HG03571 (cell line): ENCODE measurements around the gene MIDN.

ENCODE experiments used
- ATAC-seq: cut with Tn5 transposase; IDR thresholded peaks from one replicate; pipeline ENCODE4 v1.9.1; 2021; ENCODE audit not compliant: unreplicated experiment

The MIDN gene

DNA sequence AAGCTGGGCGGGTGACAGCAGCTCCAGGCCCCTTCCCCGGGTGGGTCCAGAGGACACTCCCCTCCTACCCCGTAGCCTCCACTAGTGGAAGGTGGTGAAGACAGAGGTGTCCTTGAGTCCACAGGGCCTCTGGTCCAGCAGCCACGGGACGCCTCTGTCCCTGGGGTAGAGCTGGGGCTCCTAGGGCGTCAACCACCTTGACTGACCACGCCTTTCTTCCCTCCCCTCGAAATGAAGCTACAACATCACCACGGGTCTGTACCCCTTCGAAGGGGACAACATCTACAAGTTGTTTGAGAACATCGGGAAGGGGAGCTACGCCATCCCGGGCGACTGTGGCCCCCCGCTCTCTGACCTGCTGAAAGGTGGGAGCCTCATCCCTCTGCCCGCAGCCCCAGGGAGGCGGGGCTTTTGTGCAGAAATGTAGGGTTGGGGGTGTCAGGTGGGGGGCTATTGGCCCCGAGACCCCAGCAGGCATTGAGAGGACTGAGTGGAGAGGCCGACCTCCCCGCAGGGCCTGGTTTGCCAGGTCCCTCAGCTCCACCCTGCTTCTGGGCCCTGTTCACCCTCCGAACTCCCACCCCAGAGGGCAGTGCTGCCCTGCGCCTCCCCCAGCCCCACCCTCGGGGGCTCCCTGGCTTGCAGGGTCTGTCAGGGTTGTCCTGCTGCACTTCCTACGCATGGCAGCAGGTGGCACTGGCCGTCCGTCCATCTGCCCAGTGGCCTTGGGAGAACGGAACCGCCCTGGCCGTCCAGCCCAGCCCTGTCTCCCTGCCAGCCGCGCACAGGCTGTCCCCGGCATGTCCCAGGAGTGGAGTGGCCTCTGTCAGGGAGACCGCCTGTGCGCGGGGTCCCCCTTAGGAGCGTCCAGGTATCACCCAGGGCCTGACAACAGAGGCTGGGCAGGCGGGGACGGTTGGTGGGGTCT is 27.1 kb upstream of the MIDN start:
- ATAC-seq = no peak

DNA sequence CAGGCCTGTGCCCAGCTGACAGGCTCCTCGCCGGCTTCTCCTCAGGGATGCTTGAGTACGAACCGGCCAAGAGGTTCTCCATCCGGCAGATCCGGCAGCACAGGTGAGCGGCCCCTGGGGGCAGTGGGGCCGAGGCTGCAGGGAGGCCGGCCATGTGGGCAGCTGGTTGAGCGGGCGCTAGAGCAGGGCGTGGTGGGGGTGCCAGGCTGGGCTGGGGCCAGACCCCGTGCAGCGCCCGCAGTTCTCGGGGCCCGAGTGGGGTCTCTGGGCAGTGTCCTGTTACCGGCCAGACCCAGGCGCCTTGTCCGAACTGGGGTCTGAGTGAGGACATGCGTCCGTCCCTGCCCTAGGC is 26.5 kb upstream of the MIDN start:
- no peak for ATAC-seq

- no peak for ATAC-seq
Measured at GRCh38 chr19:1222394-1222793, 26.0 kb upstream of the MIDN start.

DNA sequence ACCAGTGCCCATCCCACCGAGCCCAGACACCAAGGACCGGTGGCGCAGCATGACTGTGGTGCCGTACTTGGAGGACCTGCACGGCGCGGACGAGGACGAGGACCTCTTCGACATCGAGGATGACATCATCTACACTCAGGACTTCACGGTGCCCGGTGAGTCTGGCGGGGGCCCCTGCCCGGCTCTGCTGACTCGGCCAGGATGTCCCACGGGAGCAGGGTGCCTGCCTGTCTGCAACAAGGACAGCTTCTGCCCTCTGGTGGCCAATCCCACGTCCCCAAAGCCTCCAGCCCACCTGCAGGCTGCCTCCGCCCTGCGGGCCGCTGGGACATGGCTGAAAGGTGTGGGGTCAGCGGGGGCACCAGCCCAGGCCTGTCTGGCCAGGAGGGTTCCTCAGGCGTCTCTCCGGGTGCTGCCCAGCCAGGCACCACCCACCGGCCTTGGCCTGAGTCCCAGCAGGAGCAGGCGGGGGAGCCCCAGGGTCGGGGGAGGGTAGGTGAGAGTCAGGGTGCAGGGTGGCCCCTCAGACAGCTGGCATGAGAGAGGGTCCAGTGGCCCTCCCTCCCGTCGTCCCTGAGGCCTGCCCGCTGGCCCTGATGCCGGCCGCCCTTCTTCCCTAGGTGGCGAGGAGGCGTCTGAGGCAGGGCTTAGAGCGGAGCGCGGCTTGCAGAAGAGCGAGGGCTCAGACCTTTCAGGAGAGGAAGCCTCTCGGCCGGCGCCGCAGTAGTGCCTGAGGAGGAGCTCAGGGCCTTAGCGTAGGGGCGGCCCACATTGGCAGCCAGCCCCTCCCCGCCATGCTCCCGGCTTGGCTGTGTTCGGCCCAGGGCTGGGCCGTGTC is 25.1 kb upstream of the MIDN start:
- no peak for ATAC-seq

DNA sequence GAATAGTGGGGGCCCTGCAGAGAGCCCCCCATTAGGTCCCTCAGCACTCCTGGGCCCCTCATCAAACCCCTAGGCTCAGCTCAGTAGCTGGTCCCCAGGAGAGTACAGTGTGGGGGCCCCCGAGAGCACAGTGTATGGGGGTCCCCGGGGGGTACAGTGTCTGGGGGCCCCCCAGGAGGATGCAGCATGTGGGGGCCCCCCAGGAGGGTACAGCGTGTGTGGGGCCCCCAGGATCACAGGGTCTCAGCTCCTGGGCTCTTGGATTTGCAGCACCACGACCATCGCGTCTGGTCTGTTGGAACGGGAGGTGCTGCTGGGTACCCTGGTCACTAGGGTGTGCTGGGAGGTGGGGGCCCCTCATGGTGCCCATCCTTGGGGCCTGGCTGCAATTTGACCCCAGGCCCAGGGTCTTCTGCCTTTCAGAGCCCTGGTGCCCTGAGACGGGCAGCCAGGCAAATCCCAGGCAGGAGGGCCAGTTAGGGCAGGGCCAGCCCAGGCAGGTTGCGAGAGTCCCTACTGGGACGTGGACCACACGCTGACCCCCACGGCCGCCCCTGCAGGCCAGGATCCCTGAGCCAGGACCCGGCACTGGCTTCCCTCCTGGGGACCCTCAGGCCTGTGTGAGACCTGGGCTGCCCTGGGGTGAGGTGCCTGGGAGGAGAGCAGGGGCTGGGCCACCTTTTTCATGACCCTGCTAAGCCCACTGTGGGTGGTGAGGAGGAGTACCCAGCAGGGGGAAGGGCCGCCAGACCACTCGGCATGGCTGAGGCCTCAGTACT is 24.1 kb upstream of the MIDN start:
- no peak for ATAC-seq

DNA sequence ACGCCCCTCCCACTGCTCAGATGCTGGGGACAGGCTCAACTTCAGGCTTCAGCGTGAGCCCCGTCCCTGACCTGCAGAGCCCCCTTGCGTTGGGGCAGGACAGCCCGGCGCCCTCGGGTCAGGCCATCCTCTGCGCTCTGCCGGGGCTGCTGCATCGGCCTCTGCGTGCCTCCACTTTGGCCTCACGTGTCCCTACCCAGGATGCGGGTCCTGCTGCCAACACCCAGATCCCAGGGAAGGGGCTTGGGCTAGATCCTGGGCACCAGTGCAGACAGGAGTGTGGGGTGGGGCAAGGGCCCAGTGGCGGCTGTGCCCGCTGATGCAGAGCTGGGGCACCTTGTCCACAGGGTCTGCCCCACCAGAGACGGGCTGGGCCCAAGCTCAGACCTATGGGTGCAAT is 23.5 kb upstream of the MIDN start:
- no peak for ATAC-seq

DNA sequence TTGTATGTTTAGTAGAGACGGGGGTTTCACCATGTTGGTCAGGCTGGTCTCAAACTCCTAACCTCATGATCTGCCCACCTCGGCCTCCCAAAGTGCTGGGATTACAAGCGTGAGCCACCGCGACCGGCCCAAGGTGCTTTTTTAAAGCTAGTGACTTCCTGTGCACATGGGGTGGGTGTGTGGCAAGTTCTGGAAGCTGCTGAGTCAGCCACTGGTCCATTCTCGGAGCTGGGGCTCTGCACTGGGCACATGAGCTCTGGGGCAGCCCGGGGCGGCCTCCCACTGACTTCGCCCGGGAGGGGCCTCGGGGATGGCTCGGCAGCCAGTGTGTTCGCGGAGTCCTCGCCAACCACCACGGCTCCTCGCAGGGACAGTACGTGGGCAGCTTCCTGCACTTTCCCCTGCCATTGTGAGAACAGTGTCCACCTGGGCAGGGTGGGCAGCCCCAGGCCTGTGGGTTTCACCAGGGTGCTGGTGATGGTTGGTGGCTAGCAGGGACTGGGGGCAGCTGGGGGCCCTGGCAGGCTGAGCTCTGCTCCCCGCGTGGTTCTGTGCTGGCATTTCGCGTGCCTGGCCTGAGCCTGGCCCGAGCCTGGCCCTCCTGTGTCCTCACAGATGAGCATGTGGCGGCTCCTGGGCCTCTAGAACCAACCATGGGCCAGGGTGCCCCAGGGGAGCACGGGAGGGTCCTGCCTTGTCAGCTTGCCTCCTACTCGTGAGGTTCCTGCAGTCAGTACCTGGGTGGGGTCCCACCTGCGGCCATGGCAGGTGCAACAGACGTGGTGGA is 22.8 kb upstream of the MIDN start:
- ATAC-seq = no peak

DNA sequence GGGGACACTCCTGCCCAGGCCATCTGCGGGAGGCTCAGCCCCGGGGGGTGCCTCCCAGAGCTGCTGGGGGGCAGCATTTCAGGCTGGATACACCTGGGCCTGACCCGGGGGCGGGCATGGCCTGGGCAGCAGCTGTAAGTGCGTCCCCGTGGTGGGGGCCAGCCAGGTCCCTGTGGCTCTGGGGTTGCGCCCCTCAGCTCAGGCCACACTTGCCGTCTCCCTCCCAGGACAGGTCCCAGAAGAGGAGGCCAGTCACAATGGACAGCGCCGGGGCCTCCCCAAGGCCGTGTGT is 22.2 kb upstream of the MIDN start:
- no peak for ATAC-seq

- no peak for ATAC-seq
Measured at GRCh38 chr19:1226522-1227303, 21.7 kb upstream of the MIDN start.

- no peak for ATAC-seq
Measured at GRCh38 chr19:1227304-1228054, 20.9 kb upstream of the MIDN start.

DNA sequence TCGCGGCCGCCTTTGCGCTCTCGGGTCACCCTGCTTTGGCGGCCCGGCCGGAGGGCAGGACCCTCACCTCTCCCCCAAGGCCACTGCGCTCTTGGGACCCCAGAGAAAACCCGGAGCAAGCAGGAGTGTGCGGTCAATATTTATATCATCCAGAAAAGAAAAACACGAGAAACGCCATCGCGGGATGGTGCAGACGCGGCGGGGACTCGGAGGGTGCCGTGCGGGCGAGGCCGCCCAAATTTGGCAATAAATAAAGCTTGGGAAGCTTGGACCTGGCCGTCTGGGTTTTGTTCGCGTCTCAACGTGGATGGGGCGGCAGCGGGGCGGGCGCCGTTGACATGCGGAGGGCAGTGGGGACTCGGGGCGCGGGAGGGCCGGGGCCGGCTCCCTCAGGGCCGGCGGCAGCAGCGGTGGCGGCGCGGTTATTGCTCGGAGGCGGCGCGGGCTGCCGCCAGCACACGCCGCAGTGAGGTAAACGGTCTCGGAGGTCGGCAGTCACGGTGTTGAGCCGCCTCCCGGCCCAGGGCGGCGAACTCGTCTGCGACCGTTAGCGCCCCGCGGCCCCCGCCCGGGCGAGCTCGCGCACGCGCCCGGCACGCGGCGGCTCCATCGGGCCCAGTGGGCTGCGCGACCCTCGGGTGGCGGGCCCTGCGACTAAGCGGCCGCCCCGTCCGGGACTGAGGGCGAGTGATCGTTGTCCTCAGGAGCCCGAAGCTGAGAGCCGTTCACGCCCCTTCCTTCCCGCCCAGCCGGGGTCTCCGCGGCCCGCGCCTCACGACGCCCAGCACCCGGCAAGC is 20.0 kb upstream of the MIDN start:
- no peak for ATAC-seq

- ATAC-seq = no peak
Measured at GRCh38 chr19:1229056-1229923, 19.1 kb upstream of the MIDN start.

DNA sequence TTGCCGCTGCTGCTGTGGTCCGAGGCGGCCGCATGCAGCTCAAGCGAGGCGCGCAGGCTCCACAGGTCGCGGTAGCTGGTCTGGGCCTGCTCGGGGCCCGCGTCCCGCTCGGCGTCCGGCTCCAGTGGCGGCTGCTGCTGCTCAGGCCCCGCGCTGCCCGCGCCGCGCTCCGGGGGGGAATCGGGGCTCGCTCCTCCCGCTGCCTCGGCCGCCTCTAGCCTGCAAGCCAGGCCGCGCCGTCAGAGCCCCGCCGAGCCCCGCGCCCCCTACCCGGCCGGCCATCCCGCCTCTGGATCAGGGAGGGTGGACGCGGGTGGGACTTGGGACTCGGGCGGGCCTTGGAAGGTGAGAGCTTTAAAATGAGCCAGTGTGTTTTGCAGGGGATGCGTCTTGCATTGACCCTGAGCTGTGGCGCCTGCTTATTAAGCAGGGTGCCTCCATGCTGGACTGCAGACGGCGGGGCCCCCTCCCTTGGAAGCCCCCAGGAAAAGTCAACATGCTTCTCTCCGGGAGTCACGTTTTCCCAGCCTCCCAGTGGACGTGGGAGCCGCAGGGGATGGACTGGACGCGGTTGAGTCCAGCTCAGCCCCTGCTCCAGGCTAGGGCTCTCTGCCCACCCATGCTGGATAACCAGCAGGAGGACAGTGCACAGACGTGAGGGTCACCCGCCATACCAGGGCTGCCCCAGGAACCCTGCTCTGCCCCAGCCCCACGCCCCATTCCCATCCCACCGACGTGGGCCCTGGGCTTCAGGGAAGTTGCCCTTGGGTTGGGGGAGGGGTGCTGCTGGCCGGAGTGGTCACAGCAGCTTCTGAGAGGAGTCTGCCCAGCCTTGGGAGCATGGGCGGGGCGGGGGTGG is 18.2 kb upstream of the MIDN start:
- no peak for ATAC-seq

GRCh38 chr19:1230783-1231489 is 17.4 kb upstream of the MIDN start:
- ATAC-seq = no peak

- ATAC-seq = no peak
Measured at GRCh38 chr19:1231729-1232637, 16.4 kb upstream of the MIDN start.
